Effector CD8-positive, alpha-beta T cell (primary cell): ENCODE measurements around the gene RRAS2.

Experiments
- DNase-seq: peaks from one replicate; lab custom pipeline; 2025; lab: John Stamatoyannopoulos, UW

The RRAS2 gene

GRCh38 chr11:14336507-14337503, 22.2 kb downstream of the RRAS2 start:
- DNase-seq = no peak

DNA sequence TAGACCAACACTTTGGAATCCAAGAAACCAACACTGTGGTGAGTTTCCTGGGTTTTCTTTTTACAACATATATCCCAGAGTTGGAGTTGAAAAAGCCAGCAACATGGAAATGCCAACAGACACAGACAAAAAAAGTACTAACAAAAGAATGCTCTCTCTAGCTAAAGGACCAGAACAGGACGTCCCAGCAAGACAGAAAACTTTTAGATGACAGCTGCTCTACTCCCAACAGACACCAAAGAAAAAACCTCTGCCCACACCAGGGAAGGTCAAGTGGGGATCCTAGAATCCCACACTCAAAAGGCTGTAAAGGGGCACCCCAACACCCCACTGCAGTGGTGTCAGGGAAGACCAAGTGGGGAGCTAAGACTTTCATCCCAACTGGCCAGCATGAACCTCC, 23.3 kb downstream of the RRAS2 start:
- no peak for DNase-seq

DNA sequence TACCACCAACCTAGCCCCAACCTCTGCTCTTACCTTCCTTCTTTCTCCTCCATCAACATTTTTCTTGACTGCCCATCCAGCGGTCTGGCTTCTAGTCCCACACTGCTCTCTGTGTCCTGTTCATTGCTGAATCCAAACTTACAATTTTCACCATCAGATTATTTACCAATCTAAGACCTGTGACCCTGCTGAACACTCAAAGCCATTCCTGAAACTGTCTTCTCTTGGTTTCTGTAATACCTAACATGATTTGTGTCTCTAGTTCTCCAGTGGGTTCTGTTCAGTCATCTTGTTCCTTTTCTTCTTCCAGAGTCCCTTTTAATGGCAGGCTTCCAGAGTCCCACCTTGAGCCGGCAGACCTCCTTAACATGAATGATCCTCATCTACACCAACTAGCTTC, 24.1 kb downstream of the RRAS2 start:
- no peak for DNase-seq

DNA sequence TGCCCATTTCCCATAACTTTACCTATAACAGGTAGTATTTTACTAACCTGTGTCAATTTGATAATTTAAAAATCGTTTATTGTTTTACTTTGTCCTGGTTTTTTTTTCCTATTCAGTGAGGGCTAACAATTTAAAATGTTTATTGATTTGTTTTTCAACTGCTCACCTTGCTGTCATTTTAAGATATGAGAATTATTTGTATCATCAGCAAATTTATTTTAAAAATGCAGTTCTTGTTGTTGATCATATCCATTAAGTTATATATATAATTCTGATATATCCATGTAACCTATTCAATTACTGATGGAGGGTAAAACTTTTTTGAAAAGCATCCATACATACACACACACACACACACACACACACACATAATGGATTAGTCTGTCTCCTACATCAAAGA, 24.8 kb downstream of the RRAS2 start:
- no peak for DNase-seq

- DNase-seq = no peak
Measured at GRCh38 chr11:14331476-14332136, 27.4 kb downstream of the RRAS2 start.

- no peak for DNase-seq
Measured at GRCh38 chr11:14330881-14331280, 28.1 kb downstream of the RRAS2 start.

GRCh38 chr11:14329702-14330101, 29.3 kb downstream of the RRAS2 start:
- DNase-seq = no peak

GRCh38 chr11:14327116-14327515, 31.9 kb downstream of the RRAS2 start:
- no peak for DNase-seq

DNA sequence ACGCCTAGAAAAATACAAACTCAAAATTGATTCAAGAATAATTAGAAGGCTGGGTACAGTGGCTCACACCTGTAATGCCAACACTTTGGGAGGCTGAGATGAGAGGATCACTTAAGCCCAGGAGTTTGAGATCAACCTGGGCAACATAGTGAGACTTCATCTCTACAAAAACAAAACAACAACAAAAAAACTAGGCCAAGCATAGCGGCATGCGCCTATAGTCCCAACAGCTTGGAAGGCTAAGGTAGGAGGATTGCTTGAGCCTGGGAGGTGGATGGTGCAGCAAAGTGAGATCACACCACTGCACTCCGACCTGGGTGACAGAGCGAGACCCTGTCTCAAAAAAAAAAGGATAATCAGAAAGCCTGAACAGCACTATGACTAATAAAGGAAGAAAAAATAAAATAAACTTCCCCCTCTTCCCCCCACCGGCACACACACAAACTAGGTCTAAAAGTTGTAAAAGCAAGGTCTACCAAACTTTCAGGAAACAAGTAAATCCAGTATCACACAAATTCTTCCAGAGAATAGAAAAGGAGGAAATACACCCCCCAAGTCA, 35.8 kb downstream of the RRAS2 start:
- DNase-seq = no peak

GRCh38 chr11:14322510-14322909, 36.5 kb downstream of the RRAS2 start:
- DNase-seq = no peak

GRCh38 chr11:14320020-14320419, 39.0 kb downstream of the RRAS2 start:
- no peak for DNase-seq

- DNase-seq = no peak
Measured at GRCh38 chr11:14318581-14318981, 40.4 kb downstream of the RRAS2 start.

GRCh38 chr11:14317659-14318325, 41.2 kb downstream of the RRAS2 start:
- no peak for DNase-seq

DNA sequence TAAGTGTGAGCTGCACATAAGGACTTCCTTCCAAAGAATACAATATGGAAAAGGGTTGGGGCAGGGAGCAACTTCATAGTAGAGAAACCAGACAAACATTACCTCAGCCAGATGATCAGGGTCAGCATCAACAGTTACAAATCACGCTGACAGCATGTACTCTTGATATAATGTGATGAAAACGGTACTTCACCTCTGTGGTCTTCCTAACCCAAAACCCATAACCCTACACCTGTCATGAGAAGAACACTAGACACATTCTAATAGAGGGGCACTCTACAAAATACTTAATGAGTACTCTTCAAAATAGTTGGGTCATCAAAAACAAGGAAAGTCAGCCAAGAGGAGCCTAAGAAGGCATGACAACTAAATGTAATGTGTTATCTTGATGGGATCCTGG, 43.9 kb downstream of the RRAS2 start:
- DNase-seq = no peak

GRCh38 chr11:14314127-14314526, 44.9 kb downstream of the RRAS2 start:
- DNase-seq = no peak

DNA sequence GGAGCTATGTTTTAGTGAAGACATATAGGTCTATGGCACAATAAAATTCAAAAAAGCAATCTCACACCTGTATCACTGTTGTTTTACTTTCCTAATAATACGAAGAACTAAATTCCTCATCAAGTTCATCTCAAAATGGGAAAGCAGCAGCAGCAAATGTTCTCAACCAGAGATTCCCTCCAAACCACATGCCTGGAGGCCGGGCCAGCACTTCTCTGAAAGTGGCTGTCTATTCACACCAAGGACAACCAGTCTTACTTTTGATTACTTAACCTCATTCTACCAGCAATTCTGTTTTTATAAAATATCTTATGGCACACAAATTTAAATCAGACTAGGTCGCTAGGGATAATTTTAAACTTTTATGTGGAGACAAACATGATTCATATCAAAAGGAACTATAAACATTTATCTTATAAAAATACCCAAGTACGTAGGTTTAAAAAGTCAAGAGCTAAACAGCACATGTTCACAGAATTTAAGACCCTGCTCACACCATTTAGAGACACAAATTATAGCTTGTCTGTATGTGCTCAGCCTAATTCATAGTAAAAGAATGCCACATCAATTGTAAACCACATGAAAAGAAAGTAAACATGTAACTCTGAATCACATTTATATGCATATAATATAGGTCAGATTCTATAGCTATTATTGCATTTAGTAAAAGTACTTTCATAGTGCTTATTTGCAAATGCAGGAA, 46.1 kb downstream of the RRAS2 start:
- no peak for DNase-seq

DNA sequence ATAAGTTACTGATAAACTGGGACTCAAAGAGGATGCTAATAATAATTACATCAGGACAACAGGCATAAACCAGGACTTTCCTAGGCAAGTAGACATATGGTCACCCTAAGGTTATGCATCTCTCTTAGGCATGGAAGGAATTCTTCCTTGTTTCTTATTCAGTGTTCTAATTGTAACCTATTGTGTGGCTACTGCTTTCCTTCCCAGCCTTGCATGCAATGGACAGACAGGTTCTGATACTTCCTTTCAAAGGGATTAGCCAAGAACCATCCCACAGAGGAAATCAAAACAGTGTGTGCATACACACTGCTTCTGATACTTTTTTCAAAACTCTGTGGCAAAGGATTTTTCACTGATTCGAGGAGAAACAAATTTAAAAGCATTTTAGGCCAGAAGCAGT, 48.3 kb downstream of the RRAS2 start:
- no peak for DNase-seq

- no peak for DNase-seq
Measured at GRCh38 chr11:14309425-14310192, 49.4 kb downstream of the RRAS2 start.

DNA sequence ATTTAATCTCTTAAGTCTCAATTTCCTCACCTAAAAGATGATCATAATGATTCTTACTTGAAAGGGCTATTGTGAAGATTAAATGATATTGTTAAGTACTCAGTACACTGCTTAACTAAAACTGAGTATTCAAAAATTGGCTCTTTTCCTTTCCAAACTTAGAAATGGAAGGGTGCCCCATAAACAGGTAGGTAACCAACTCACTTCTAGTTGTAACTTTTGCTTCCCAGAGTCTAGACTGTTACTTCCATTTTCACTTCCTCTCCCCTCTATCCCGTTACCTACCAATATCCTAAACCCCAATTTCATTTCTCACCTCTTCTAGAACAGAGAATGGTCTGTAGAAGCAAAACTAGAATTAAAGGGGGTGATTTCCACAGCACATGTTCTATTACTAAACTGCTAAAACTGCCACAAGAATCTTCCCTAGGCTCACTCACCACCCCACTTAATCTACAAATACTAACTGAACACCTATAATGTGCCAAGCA, 50.0 kb downstream of the RRAS2 start:
- no peak for DNase-seq

GRCh38 chr11:14308114-14308896, 50.7 kb downstream of the RRAS2 start:
- no peak for DNase-seq
